Thyroid gland (tissue), 4 donors: ENCODE measurements around the gene TNIK. TPM values are rescaled to one million over a fixed set of nuclear protein-coding genes. Genes with fewer than 3 reads are reported as not detected.

Source experiments
- DNase-seq, 2 donors: peaks; one replicate each; pipeline ENCODE4 v3.0.0-alpha.2; 2019
- H3K27ac ChIP-seq, 3 donors: fragments of 200-600 bp; sonication (generic); 1 replicate in 2 of 3; 2 replicates in 1 of 3; pipeline ENCODE4 v1.5.1; 2016 to 2019; ENCODE audit warnings: mild to moderate bottlenecking in 1 of 3, moderate library complexity in 1 of 3
- H3K27me3 ChIP-seq: fragments of 200-600 bp; sonication (generic); one replicate; pipeline ENCODE4 v1.5.1; 2019
- H3K36me3 ChIP-seq, 2 donors: fragments of 200-600 bp; sonication (generic); one replicate each; pipeline ENCODE4 v1.5.1; 2016 to 2019
- H3K4me1 ChIP-seq, 2 donors: fragments of 200-600 bp; sonication (generic); one replicate each; pipeline ENCODE4 v1.5.1; 2017 to 2019
- H3K4me3 ChIP-seq, 3 donors: fragments of 200-600 bp; sonication (generic); replicated peaks in 1 of 3; 1 replicate in 2 of 3; 2 replicates in 1 of 3; pipeline ENCODE4 v1.5.1; 2016; ENCODE audit warnings: mild to moderate bottlenecking in 1 of 3
- H3K9me3 ChIP-seq: fragments of 200-600 bp; sonication (generic); one replicate; pipeline ENCODE4 v1.5.1; 2017
- CTCF ChIP-seq, 6 experiments: fragments of 200-600 bp in 3 of 6; fragments of 450-650 bp in 3 of 6; sonication (generic) in 3 of 6; IDR thresholded peaks; one replicate each; pipeline ENCODE4 v1.5.1; 2016 to 2019; ENCODE audit warnings: antibody characterized with exemption in 6 of 6, mild to moderate bottlenecking in 2 of 6, inconsistent platforms in 1 of 6, moderate library complexity in 1 of 6
- POLR2A ChIP-seq, 2 donors: fragments of 450-650 bp; IDR thresholded peaks; one replicate each; pipeline ENCODE4 v1.6.1; 2017; ENCODE audit warnings: antibody characterized with exemption in 2 of 2, mild to moderate bottlenecking in 2 of 2, moderate library complexity in 1 of 2
- WGBS, 2 donors: methylation state at CpG; one replicate each; pipeline ENCODE4 v1.1.5; 2017; 5-methylcytosine and 5-hydroxymethylcytosine counted together
- intact Hi-C: fragments of 100-400 bp; cut with DNase I; formaldehyde crosslinking; loops from one replicate; pipeline ENCODE4 v1.15.1; 2023
- total RNA-seq, 4 donors: library from RNA; depleted of rRNA; stranded (reverse); fragments of >200 nt; gene quantifications; one replicate each; pipeline ENCODE4 v1.2.3, GENCODE V29; 2016

Gene TNIK
- total RNA-seq, 4 donors from 2014 or later: 29.7 to 84.1 (median 48.9) TPM

GRCh38 chr3:171349392-171349791 is 110.8 kb downstream of the TNIK start:
- Histone ChIP-seq H3K36me3 (no peaks in the 10 kb centered on the region), H3K4me3 (no peak overlapping the region), H3K27ac (no peak overlapping the region), H3K9me3 (no peaks in the 10 kb centered on the region), H3K4me1 (peaks cover 41 to 55% of the 10 kb centered on the region in 2 donors), H3K27me3 (no peaks in the 10 kb centered on the region)
- 98 to 100% methylated on average over 1 of the region's 1 CpG for WGBS, 2 donors
- TF ChIP-seq POLR2A (IDR thresholded peaks at IDR 0.05) (no peak), CTCF (IDR thresholded peaks at IDR 0.05) (no peak)
- DNase-seq: no peak
- intact Hi-C loops: no loop called here

GRCh38 chr3:171348121-171348520 is 112.1 kb downstream of the TNIK start:
- H3K27me3 ChIP-seq: no peaks in the 10 kb centered on the region
- TF ChIP-seq POLR2A (IDR thresholded peaks at IDR 0.05) (no peak), CTCF (IDR thresholded peaks at IDR 0.05) (no peak)
- H3K27ac ChIP-seq: no peak overlapping the region
- DNase-seq: no peak
- H3K4me1 ChIP-seq: peaks cover 29 to 42% of the 10 kb centered on the region in 2 donors
- H3K4me3 ChIP-seq: no peak overlapping the region
- no peaks in the 10 kb centered on the region for H3K36me3 ChIP-seq
- intact Hi-C loops: no loop called here
- no peaks in the 10 kb centered on the region for H3K9me3 ChIP-seq
- WGBS, 2 donors: 70 to 80% methylated on average over 4 of the region's 4 CpGs

GRCh38 chr3:171347301-171348039 is 112.7 kb downstream of the TNIK start:
- intact Hi-C loops: no loop called here
- Histone ChIP-seq H3K27me3 (no peaks in the 10 kb centered on the region), H3K9me3 (no peaks in the 10 kb centered on the region), H3K4me1 (peaks cover 22 to 36% of the 10 kb centered on the region in 2 donors), H3K27ac (no peak overlapping the region), H3K36me3 (no peaks in the 10 kb centered on the region), H3K4me3 (no peak overlapping the region)
- DNase-seq: no peak
- no peak for TF ChIP-seq POLR2A (IDR thresholded peaks at IDR 0.05)
- TF ChIP-seq CTCF (IDR thresholded peaks at IDR 0.05): no peak
- WGBS, 2 donors: 53 to 55% methylated on average over 3 of the region's 3 CpGs

- no peak for TF ChIP-seq POLR2A (IDR thresholded peaks at IDR 0.05)
- H3K4me1 ChIP-seq: peaks cover 15 to 29% of the 10 kb centered on the region in 2 donors
- DNase-seq: no peak
- no peaks in the 10 kb centered on the region for H3K9me3 ChIP-seq
- intact Hi-C loops: no loop called here
- H3K27me3 ChIP-seq: no peaks in the 10 kb centered on the region
- 88 to 96% methylated on average over 3 of the region's 3 CpGs for WGBS, 2 donors
- H3K4me3 ChIP-seq: no peak overlapping the region
- H3K27ac ChIP-seq: no peak overlapping the region
- H3K36me3 ChIP-seq: no peaks in the 10 kb centered on the region
Measured at GRCh38 chr3:171346582-171347300, 113.5 kb downstream of the TNIK start.

GRCh38 chr3:171346019-171346418 is 114.2 kb downstream of the TNIK start:
- no peak for TF ChIP-seq POLR2A (IDR thresholded peaks at IDR 0.05)
- no peak for TF ChIP-seq CTCF (IDR thresholded peaks at IDR 0.05)
- Histone ChIP-seq H3K27me3 (no peaks in the 10 kb centered on the region), H3K4me1 (peaks cover 13 to 24% of the 10 kb centered on the region in 2 donors), H3K9me3 (no peaks in the 10 kb centered on the region), H3K27ac (no peak overlapping the region), H3K4me3 (no peak overlapping the region), H3K36me3 (no peaks in the 10 kb centered on the region)
- 98% methylated on average over 1 of the region's 1 CpG for WGBS, 2 donors
- no peak for DNase-seq
- intact Hi-C loops: no loop called here
